Sigmoid colon (tissue), 7 donors: ENCODE results near the gene CRISPLD2. TPM values are rescaled to one million over a fixed set of nuclear protein-coding genes. Genes with fewer than 3 reads are reported as not detected.

Experiments
- DNase-seq: peaks from one replicate; pipeline ENCODE4 v3.0.0-alpha.2; 2019
- H3K27ac ChIP-seq, 4 donors: fragments of 200-600 bp; sonication (generic); one replicate each; pipeline ENCODE4 v1.5.1; 2016 to 2019; ENCODE audit warnings: mild to moderate bottlenecking in 1 of 4
- H3K27me3 ChIP-seq, 3 donors: fragments of 200-600 bp; sonication (generic); one replicate each; pipeline ENCODE4 v1.5.1; 2019; ENCODE audit warnings: mild to moderate bottlenecking in 1 of 3
- H3K36me3 ChIP-seq, 4 donors: fragments of 200-600 bp; sonication (generic); one replicate each; pipeline ENCODE4 v1.5.1; 2016 to 2019
- H3K4me1 ChIP-seq, 4 donors: fragments of 200-600 bp; sonication (generic); one replicate each; pipeline ENCODE4 v1.5.1; 2017 to 2019
- H3K4me3 ChIP-seq, 4 donors: fragments of 200-600 bp; sonication (generic); one replicate each; pipeline ENCODE4 v1.5.1; 2017 to 2019; ENCODE audit warnings: mild to moderate bottlenecking in 2 of 4, moderate library complexity in 1 of 4
- H3K9me3 ChIP-seq, 4 donors: fragments of 200-600 bp in 3 of 4; sonication (generic) in 3 of 4; one replicate each; pipeline versions ENCODE4 v1.5.1 to v1.6.1; 2013 to 2019
- CTCF ChIP-seq, 4 experiments: fragments of 450-650 bp in 3 of 4; fragments of 200-600 bp in 1 of 4; IDR thresholded peaks; one replicate each; pipeline ENCODE4 v1.5.1; 2016 to 2019; ENCODE audit warnings: antibody characterized with exemption in 4 of 4, mild to moderate bottlenecking in 3 of 4, moderate library complexity in 2 of 4
- EP300 ChIP-seq, 4 donors: sonication (generic); formaldehyde crosslinking; IDR thresholded peaks; one replicate each; pipeline ENCODE4 v1.6.1; 2017; ENCODE audit warnings: antibody characterized with exemption in 4 of 4
- POLR2A ChIP-seq, 2 donors: fragments of 450-650 bp; IDR thresholded peaks; one replicate each; pipeline ENCODE4 v1.6.1; 2016; ENCODE audit warnings: antibody characterized with exemption in 2 of 2, mild to moderate bottlenecking in 2 of 2, moderate library complexity in 2 of 2
- POLR2AphosphoS5 ChIP-seq, 4 donors: sonication (generic); formaldehyde crosslinking; IDR thresholded peaks; one replicate each; pipeline ENCODE4 v1.6.1; 2017; ENCODE audit warnings: antibody characterized with exemption in 4 of 4
- WGBS, 2 donors: extraction: QIAGEN DNeasy Blood & Tissue Kit; methylation state at CpG; one replicate each; pipeline ENCODE4 v1.1.7; 2013; 5-methylcytosine and 5-hydroxymethylcytosine counted together
- intact Hi-C: fragments of 100-400 bp; cut with DNase I; formaldehyde crosslinking; loops from one replicate; pipeline ENCODE4 v1.15.1; 2023
- polyA plus RNA-seq, 3 donors: library from polyadenylated mRNA; stranded (reverse); fragments of 200-250 nt; gene quantifications; one replicate each; pipeline ENCODE4 v1.2.3, GENCODE V29; 2013
- total RNA-seq, 4 donors: library from RNA; depleted of rRNA; stranded (reverse); fragments of >200 nt; gene quantifications; one replicate each; pipeline ENCODE4 v1.1.0, GENCODE V29; 2016
- donor health status: healthy with polysubstance abuse.
- donor health status: Bipolar disorder and iron deficiency.
- donor health status: healthy.

The CRISPLD2 gene
- total and polyA plus RNA-seq, 7 donors = 3.0 to 545 (median 140) TPM

DNA sequence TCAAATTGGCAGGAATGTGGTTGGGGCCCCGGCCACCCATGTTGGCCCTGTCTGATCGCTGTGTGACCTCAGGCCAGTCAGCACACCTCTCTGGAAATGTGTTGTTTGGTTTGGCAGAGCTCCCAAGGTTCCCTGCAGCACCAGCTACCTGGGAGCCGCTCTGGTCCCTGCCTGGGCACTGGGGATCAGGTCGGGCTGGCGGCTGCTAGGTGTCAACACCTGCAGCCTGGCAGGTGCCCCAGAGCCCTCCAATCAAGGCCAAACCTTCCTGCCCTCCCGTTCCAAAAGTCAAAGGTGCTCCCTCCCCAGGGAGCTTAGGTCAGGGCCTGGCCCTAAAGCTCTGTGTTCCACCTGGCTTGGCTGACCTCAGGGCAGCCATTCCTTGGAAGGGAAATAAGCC lies 135.6 kb downstream of the CRISPLD2 start:
- WGBS, 2 donors = 29 to 76% methylated on average over 6 of the region's 6 CpGs
- no peaks in the 10 kb centered on the region for H3K36me3 ChIP-seq
- peaks cover 0 to 32% (median 22%) of the 10 kb centered on the region in 4 donors for H3K4me1 ChIP-seq
- no peak for DNase-seq
- no peak for TF ChIP-seq POLR2AphosphoS5 (IDR thresholded peaks at IDR 0.05)
- no peak for TF ChIP-seq EP300 (IDR thresholded peaks at IDR 0.05)
- no peak for TF ChIP-seq CTCF (IDR thresholded peaks at IDR 0.05)
- no peak for TF ChIP-seq POLR2A (IDR thresholded peaks at IDR 0.05)
- no peak overlapping the region for H3K4me3 ChIP-seq
- H3K27me3 ChIP-seq = no peaks in the 10 kb centered on the region
- no peaks in the 10 kb centered on the region for H3K9me3 ChIP-seq
- H3K27ac ChIP-seq = no peak overlapping the region
- intact Hi-C loops = loop anchor here (10.0 kb wide), 1 partner anchor 91 kb away; no protein-coding TSS in a partner anchor

- Histone ChIP-seq H3K9me3 (no peaks in the 10 kb centered on the region), H3K27me3 (no peaks in the 10 kb centered on the region), H3K27ac (no peak overlapping the region), H3K36me3 (no peaks in the 10 kb centered on the region), H3K4me3 (no peak overlapping the region), H3K4me1 (peaks cover 0 to 22% (median 17%) of the 10 kb centered on the region in 4 donors)
- DNase-seq = no peak
- 91 to 93% methylated on average over 5 of the region's 5 CpGs for WGBS, 2 donors
- intact Hi-C loops = loop anchor here (10.0 kb wide), 1 partner anchor 92 kb away; no protein-coding TSS in a partner anchor
- TF ChIP-seq CTCF (IDR thresholded peaks at IDR 0.05) (no peak), EP300 (IDR thresholded peaks at IDR 0.05) (no peak), POLR2AphosphoS5 (IDR thresholded peaks at IDR 0.05) (no peak), POLR2A (IDR thresholded peaks at IDR 0.05) (no peak)
These were observed 137.4 kb downstream of the CRISPLD2 start for GRCh38 chr16:84957192-84957591.

DNA sequence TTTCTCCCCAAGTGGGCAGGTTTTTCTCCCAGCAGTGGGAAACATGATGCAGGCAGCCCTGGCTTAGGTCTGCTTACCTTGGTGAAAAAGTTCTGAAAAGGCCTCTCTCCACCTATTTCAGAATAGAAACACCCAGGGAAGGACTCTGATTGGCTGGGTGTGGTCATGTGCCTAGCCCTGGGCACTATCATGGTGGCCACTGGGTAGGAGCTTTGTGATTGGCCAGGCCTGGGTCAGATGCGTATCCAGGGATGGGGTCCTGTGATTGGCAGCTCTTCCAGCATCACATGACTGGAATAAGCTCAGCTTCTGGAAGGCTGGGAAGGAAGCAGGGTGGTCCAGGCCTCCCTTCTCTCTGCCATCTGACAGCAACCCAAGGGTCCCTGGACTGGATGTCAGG lies 138.0 kb downstream of the CRISPLD2 start:
- 95 to 99% methylated on average over 1 of the region's 1 CpG for WGBS, 2 donors
- Histone ChIP-seq H3K4me3 (no peak overlapping the region), H3K36me3 (no peaks in the 10 kb centered on the region), H3K27ac (no peak overlapping the region), H3K9me3 (no peaks in the 10 kb centered on the region), H3K27me3 (no peaks in the 10 kb centered on the region), H3K4me1 (peaks cover 0 to 16% (median 12%) of the 10 kb centered on the region in 4 donors)
- no peak for TF ChIP-seq CTCF (IDR thresholded peaks at IDR 0.05)
- TF ChIP-seq EP300 (IDR thresholded peaks at IDR 0.05) = no peak
- no peak for TF ChIP-seq POLR2A (IDR thresholded peaks at IDR 0.05)
- intact Hi-C loops = loop anchor here (10.0 kb wide), 1 partner anchor 93 kb away; no protein-coding TSS in a partner anchor
- no peak for DNase-seq

Other genes with a start within 250 kb of the CRISPLD2 start
- gene COTL1, start 201.9 kb upstream of the CRISPLD2 start, total RNA-seq = 10 to 100 TPM; 34.6 to 48.6 (median 37.8) TPM
- gene COTL1, start 201.9 kb upstream of the CRISPLD2 start, polyA plus RNA-seq = 100 to 1,000 TPM in 1 of 3 donors, 10 to 100 TPM in 2; 60.1 to 160 (median 96.6) TPM
- 10 to 100 TPM; 40.0 to 45.9 (median 43.3) TPM for gene KLHL36, start 171.5 kb upstream of the CRISPLD2 start, total RNA-seq
- 10 to 100 TPM; 14.4 to 30.6 (median 15.0) TPM for gene KLHL36, start 171.5 kb upstream of the CRISPLD2 start, polyA plus RNA-seq
- 10 to 100 TPM; 43.9 to 64.3 (median 53.1) TPM for gene USP10, start 120.0 kb upstream of the CRISPLD2 start, total RNA-seq
- gene USP10, start 120.0 kb upstream of the CRISPLD2 start, polyA plus RNA-seq = 10 to 100 TPM; 17.1 to 36.7 (median 31.2) TPM
- gene ZDHHC7, start 191.6 kb downstream of the CRISPLD2 start, total RNA-seq = 10 to 100 TPM; 56.2 to 69.5 (median 63.7) TPM
- 10 to 100 TPM; 20.8 to 40.1 (median 22.2) TPM for gene ZDHHC7, start 191.6 kb downstream of the CRISPLD2 start, polyA plus RNA-seq
- gene KIAA0513, start 207.8 kb downstream of the CRISPLD2 start, total RNA-seq = 10 to 100 TPM; 18.6 to 40.2 (median 26.4) TPM
- 10 to 100 TPM in 2 of 3 donors, 1 to 10 TPM in 1; 8.4 to 14.8 (median 10.6) TPM for gene KIAA0513, start 207.8 kb downstream of the CRISPLD2 start, polyA plus RNA-seq